Activated T-helper 17 cell treated with anti-CD3 and anti-CD28 coated beads, Interleukin-2, amount 50 U/mL, for 72 hours (primary cell): ENCODE results near the gene PODN. TPM values are rescaled to one million over a fixed set of nuclear protein-coding genes. Genes with fewer than 3 reads are reported as not detected.

Experiments used
- ATAC-seq: fragments of 150-1000 bp; cut with Tn5 transposase; replicated peaks from 2 replicates; pipeline ENCODE4 v1.10.0; 2021; ENCODE audit warnings: mild to moderate bottlenecking, moderate library complexity
- H3K27ac Mint-ChIP-seq: one replicate; pipeline ENCODE4 v1.8.0; 2022; ENCODE audit warnings: mixed read lengths
- H3K27me3 Mint-ChIP-seq: one replicate; pipeline ENCODE4 v1.8.0; 2022; ENCODE audit warnings: mixed read lengths
- H3K36me3 Mint-ChIP-seq: one replicate; pipeline ENCODE4 v1.8.0; 2022; ENCODE audit warnings: low read depth, mild to moderate bottlenecking, mixed read lengths
- H3K4me1 Mint-ChIP-seq: one replicate; pipeline ENCODE4 v1.8.0; 2022; ENCODE audit warnings: mixed read lengths
- H3K4me3 Mint-ChIP-seq: one replicate; pipeline ENCODE4 v1.8.0; 2022; ENCODE audit warnings: mild to moderate bottlenecking, mixed read lengths
- H3K9me3 Mint-ChIP-seq: one replicate; pipeline ENCODE4 v1.8.0; 2022; ENCODE audit warnings: mixed read lengths
- total RNA-seq, 2 donors: library from RNA; stranded (reverse); gene quantifications; one replicate each; pipeline ENCODE4 v1.2.3, GENCODE V29; 2022

Gene PODN
- total RNA-seq, 2 donors from 2014 or later, result not detected

GRCh38 chr1:53130878-53131589 is 69.0 kb downstream of the PODN start:
- H3K36me3 Mint-ChIP-seq, result no peaks in the 10 kb centered on the region
- ATAC-seq, result no peak
- no peak overlapping the region for H3K4me3 Mint-ChIP-seq
- no peaks in the 10 kb centered on the region for H3K27me3 Mint-ChIP-seq
- H3K4me1 Mint-ChIP-seq, result no peaks in the 10 kb centered on the region
- no peak overlapping the region for H3K27ac Mint-ChIP-seq
- no peaks in the 10 kb centered on the region for H3K9me3 Mint-ChIP-seq

- H3K27me3 Mint-ChIP-seq, result no peaks in the 10 kb centered on the region
- no peaks in the 10 kb centered on the region for H3K36me3 Mint-ChIP-seq
- H3K27ac Mint-ChIP-seq, result no peak overlapping the region
- no peak for ATAC-seq
- no peaks in the 10 kb centered on the region for H3K9me3 Mint-ChIP-seq
- H3K4me3 Mint-ChIP-seq, result no peak overlapping the region
- no peaks in the 10 kb centered on the region for H3K4me1 Mint-ChIP-seq
Observed at GRCh38 chr1:53131590-53131938, 69.6 kb downstream of the PODN start.

- H3K4me1 Mint-ChIP-seq, result no peaks in the 10 kb centered on the region
- no peak overlapping the region for H3K4me3 Mint-ChIP-seq
- no peaks in the 10 kb centered on the region for H3K9me3 Mint-ChIP-seq
- ATAC-seq, result no peak
- no peak overlapping the region for H3K27ac Mint-ChIP-seq
- H3K27me3 Mint-ChIP-seq, result no peaks in the 10 kb centered on the region
- no peaks in the 10 kb centered on the region for H3K36me3 Mint-ChIP-seq
Observed at GRCh38 chr1:53132176-53132575, 70.2 kb downstream of the PODN start.

GRCh38 chr1:53133261-53134041 is 71.4 kb downstream of the PODN start:
- H3K27ac Mint-ChIP-seq, result no peak overlapping the region
- H3K4me1 Mint-ChIP-seq, result no peaks in the 10 kb centered on the region
- H3K9me3 Mint-ChIP-seq, result peaks cover 8% of the 10 kb centered on the region
- H3K4me3 Mint-ChIP-seq, result no peak overlapping the region
- H3K27me3 Mint-ChIP-seq, result no peaks in the 10 kb centered on the region
- no peak for ATAC-seq
- H3K36me3 Mint-ChIP-seq, result no peaks in the 10 kb centered on the region

- Mint-ChIP-seq H3K27ac (no peak overlapping the region), H3K36me3 (no peaks in the 10 kb centered on the region), H3K4me3 (no peak overlapping the region), H3K27me3 (no peaks in the 10 kb centered on the region), H3K9me3 (peaks cover 8% of the 10 kb centered on the region), H3K4me1 (no peaks in the 10 kb centered on the region)
- ATAC-seq, result no peak
Observed at GRCh38 chr1:53134042-53134485, 72.1 kb downstream of the PODN start.

Other genes with a start within 250 kb of the PODN start
- under 1 TPM; 0.13 to 0.26 TPM for gene ZYG11A, start 219.5 kb upstream of the PODN start, total RNA-seq
- gene ECHDC2, start 140.5 kb upstream of the PODN start, total RNA-seq, result 10 to 100 TPM; 52.5 to 79.9 TPM
- gene SCP2, start 134.9 kb upstream of the PODN start, total RNA-seq, result 10 to 100 TPM; 59.5 to 75.1 TPM
- gene SLC1A7, start 80.4 kb downstream of the PODN start, total RNA-seq, result not detected
- 10 to 100 TPM; 14.5 to 16.5 TPM for gene CPT2, start 134.6 kb downstream of the PODN start, total RNA-seq
- 10 to 100 TPM; 43.0 to 48.8 TPM for gene CZIB, start 158.4 kb downstream of the PODN start, total RNA-seq
- 10 to 100 TPM; 49.6 to 83.9 TPM for gene MAGOH, start 176.3 kb downstream of the PODN start, total RNA-seq